Measurements from ENCODE around the gene ARIH2.
A peak's percentile ranks its signal among the peaks of the same experiment; 100 is the strongest.

Gene ARIH2

GRCh38 chr3:49020330-49021212 is 101.9 kb downstream of the ARIH2 start:
- DNase-seq (ENCODE audit: low read depth), result no peak

DNA sequence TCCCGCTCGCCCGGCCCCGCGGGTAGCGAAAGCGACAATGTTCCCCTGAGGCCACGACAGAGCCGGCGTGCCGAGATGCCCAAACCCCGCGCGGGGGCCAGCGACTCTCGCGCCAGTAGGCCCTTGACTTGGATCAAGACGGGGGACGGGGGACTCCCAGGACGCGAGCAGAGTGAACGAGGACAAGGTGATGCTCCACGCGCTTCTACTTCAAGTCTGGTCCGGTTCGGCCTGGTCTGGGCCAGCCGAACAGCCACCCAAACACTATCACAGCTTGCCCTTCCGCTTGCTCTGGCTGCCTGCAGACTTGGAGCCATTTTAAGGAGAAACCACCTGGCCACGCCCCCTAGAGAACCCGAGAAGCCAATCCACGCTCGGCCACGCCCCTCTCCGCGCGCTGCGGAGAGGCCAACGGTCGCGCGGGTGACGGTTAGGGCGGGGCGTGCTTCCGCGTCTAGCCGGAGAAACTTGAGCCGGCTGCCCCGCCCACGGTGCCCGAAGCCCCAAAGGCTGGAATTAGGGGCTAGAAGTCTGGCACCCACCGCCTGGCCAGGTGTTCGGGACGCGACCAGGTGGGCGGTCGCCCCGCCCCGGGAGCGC is 102.7 kb downstream of the ARIH2 start:
- peak; percentile 99 for DNase-seq (ENCODE audit: low read depth)

- peak; percentile 86 for DNase-seq (ENCODE audit: low read depth)
These were observed 103.4 kb downstream of the ARIH2 start, which contains the start of gene NDUFAF3 for GRCh38 chr3:49021813-49022687. Gene NDUFAF3 (plus strand): TSS chr3:49022121. CDS start chr3:49022145, 24 bp downstream.

DNA sequence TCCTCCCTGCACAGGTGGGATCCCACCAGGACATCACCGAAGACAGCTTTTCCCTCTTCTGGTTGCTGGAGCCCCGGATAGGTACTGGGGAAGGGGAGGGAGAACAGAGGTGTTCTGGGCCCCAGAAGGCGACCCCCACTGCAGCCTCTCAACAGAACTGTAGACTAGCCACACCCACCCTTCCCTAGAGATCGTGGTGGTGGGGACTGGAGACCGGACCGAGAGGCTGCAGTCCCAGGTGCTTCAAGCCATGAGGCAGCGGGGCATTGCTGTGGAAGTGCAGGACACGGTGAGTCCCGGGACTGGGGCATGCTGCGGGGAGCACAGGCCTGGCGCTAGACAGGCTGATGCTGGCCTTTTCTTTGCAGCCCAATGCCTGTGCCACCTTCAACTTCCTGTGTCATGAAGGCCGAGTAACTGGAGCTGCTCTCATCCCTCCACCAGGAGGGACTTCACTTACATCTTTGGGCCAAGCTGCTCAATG is 104.1 kb downstream of the ARIH2 start:
- no peak for DNase-seq (ENCODE audit: low read depth)

GRCh38 chr3:49023775-49024174 is 105.1 kb downstream of the ARIH2 start:
- DNase-seq (ENCODE audit: low read depth), result no peak

DNA sequence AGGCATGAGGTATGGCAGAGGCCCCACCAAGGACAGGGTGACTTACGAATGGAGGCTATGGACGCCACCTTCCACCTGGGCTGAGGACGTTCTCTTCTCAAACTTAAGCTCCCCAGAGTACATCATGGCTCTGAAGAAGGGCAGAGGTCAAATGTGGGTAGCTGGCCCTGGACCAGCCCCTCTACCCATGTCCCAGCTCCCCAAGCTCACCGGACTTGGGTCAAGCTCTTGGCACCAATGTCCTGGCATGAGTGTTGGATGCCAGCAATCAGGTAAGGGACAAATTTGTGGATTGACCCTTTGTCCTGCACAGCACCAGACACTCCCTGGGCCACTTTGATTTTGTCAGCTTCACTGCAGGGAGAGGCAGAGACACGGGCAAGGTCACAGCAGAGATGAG is 105.8 kb downstream of the ARIH2 start:
- no peak for DNase-seq (ENCODE audit: low read depth)

- DNase-seq (ENCODE audit: low read depth), result no peak
These were observed 106.6 kb downstream of the ARIH2 start for GRCh38 chr3:49025005-49025792.

GRCh38 chr3:49025793-49026520 is 107.3 kb downstream of the ARIH2 start:
- no peak for DNase-seq (ENCODE audit: low read depth)

GRCh38 chr3:49026536-49026935 is 107.9 kb downstream of the ARIH2 start:
- no peak for DNase-seq (ENCODE audit: low read depth)

GRCh38 chr3:49027634-49028033 is 109.0 kb downstream of the ARIH2 start:
- DNase-seq (ENCODE audit: low read depth), result no peak

DNA sequence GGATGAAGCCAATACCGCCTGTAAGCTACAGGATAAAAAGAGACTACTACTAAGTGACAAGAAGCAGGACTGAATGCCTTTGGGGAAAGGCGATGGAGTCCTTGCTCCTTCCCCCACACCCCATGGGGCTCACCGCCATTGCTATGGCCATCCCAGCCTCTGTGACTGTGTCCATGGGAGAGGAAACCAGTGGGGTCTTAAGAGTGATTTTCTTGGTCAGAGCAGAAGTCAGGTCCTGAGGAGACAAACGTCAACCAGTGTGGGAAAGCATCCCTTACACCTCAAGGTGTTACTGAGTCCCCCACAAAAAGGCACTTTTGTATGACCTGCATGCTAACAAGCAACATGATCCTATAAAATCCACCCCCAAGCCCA is 109.6 kb downstream of the ARIH2 start:
- no peak for DNase-seq (ENCODE audit: low read depth)

DNA sequence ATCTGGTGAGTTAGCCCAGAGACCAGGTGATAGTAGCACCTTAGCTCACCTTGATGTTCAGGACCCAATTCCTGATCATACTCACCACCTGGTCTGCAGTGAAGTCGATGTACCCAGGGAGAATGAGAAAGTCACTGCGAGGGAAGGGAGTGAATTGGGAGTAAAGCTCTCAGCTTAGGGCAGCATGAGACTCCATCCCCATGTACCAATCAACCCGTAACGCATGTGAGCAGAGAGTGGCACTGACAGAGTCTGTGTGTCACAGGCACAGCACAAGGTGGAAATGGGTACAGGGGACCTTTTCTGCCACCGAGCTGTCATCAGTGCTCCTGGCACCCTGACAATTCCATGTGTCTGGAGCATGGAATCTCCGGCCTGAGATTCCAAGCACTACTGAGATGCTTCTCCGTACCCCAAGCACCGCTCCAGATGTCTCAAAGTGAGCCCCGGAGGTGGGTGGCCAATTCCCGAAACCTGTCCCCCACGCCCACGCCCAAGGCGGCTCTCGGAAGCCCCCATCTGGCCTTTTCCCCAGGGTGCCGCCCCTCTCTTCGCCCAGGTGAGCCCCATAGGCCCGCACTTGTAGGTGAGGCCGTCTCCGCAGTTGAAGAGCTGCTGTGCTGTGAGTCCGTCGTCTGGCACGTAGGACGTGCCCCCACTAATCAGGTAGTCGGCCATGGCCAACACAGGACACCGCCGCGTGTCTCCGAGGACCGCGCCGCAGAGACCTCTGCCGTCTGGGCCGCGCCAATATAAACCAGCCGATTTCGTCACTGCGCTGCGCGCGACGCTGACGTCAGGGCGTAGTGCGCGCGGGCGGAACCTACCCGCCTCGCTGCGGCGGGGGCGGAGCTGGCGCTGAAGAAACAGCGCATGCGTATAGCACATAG is 110.3 kb downstream of the ARIH2 start, which contains the start of gene IMPDH2:
Gene IMPDH2 (minus strand): TSS at position 726 of the 890 bp plus-strand sequence. CDS start 48 bp downstream, at position 678.
- DNase-seq (ENCODE audit: low read depth), result peak; percentile 87

DNA sequence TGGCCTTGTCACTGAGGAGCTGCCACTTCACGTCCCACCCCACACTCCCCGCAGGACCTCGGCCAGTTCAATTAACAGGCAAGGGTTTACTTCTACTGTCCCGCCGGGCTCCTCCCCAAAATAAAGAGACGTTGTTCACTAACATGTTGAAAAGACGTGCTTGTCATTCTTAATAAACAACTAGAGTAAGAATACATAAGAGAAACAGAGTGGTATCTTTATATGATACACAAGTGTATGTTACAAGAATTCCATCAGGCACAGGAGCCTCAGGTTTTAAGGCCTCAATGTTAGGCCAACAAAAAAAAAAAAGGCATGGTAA is 110.9 kb downstream of the ARIH2 start:
- no peak for DNase-seq (ENCODE audit: low read depth)

DNA sequence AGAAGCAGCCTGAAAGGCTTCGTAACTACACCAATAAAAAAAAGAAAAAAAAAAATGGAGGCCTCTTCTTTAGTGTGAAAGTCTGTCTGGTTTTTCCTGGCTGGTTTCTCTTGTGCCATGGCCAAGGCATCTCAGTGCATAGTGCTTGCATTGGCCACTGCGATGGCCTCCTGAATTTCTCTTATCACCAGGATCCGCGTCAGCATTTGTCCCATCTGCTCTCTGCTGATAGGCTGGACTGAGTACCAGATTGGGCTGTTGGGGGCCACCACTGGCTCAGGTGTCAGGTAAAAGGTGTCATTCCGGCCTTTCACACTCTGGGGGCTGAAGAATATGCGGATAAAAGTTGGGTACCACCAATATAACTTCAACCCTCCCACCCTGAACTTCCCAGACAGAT is 111.7 kb downstream of the ARIH2 start:
- no peak for DNase-seq (ENCODE audit: low read depth)

- no peak for DNase-seq (ENCODE audit: low read depth)
These were observed 114.1 kb downstream of the ARIH2 start for GRCh38 chr3:49032646-49033304.

- DNase-seq (ENCODE audit: low read depth), result no peak
These were observed 116.0 kb downstream of the ARIH2 start for GRCh38 chr3:49034650-49035049.

- DNase-seq (ENCODE audit: low read depth), result no peak
These were observed 116.6 kb downstream of the ARIH2 start for GRCh38 chr3:49035281-49035680.

Data from activated T-cell treated with anti-CD3 and anti-CD28 coated beads for 1 hour (primary cell).